HCT116 (cell line): ENCODE data around the gene ADAM15.

Experiments used
- EZH2 ChIP-seq: fragments of 200-600 bp; sonication (generic); IDR thresholded peaks from 2 replicates; pipeline ENCODE4 v1.6.1; 2017; ENCODE audit warnings: antibody characterized with exemption, mixed run types
- EZH2phosphoT487 ChIP-seq: fragments of 200-600 bp; IDR thresholded peaks from 2 replicates; pipeline ENCODE4 v1.6.1; 2018; ENCODE audit warnings: antibody characterized with exemption, borderline replicate concordance
- POLR2A ChIP-seq: IDR thresholded peaks from 2 replicates; pipeline ENCODE4 v1.7.0; 2011; ENCODE audit warnings: borderline replicate concordance; ENCODE audit not compliant: insufficient read depth, insufficient read length; ENCODE audit errors: extremely low read depth
- POLR2AphosphoS5 ChIP-seq: IDR thresholded peaks from 2 replicates; pipeline ENCODE4 v1.6.1; 2011; ENCODE audit warnings: mild to moderate bottlenecking, low read depth, low read length, moderate library complexity
- RAD21 ChIP-seq: IDR thresholded peaks from 2 replicates; pipeline ENCODE4 v1.6.1; 2012; ENCODE audit warnings: low read depth, mild to moderate bottlenecking
- ZNF274 ChIP-seq: fragments of 200-500 bp; sonication (Bioruptor generic); IDR thresholded peaks from 2 replicates; pipeline ENCODE4 v1.6.1; 2014; ENCODE audit warnings: mild to moderate bottlenecking, low read depth, low read length, inconsistent platforms
- TF ChIP-seq, protein P1 (sequence below), 3 experiments: fragments of 200-600 bp in 1 of 3; sonication (generic) in 1 of 3; IDR thresholded peaks in 2 of 3; conservative IDR thresholded peaks in 1 of 3; 2 replicates each; pipeline ENCODE4 v1.5.1; 2012 to 2017; ENCODE audit warnings: low read depth in 2 of 3, low read length in 2 of 3, antibody characterized with exemption in 1 of 3, borderline replicate concordance in 1 of 3, control low read depth in 1 of 3, mild to moderate bottlenecking in 1 of 3, mixed read lengths in 1 of 3, mixed run types in 1 of 3, moderate library complexity in 1 of 3; ENCODE audit not compliant: insufficient read depth in 1 of 3
- TF ChIP-seq, protein P2 (sequence below): IDR thresholded peaks from 2 replicates; pipeline ENCODE4 v1.6.1; 2012; ENCODE audit warnings: low read depth

DNA sequence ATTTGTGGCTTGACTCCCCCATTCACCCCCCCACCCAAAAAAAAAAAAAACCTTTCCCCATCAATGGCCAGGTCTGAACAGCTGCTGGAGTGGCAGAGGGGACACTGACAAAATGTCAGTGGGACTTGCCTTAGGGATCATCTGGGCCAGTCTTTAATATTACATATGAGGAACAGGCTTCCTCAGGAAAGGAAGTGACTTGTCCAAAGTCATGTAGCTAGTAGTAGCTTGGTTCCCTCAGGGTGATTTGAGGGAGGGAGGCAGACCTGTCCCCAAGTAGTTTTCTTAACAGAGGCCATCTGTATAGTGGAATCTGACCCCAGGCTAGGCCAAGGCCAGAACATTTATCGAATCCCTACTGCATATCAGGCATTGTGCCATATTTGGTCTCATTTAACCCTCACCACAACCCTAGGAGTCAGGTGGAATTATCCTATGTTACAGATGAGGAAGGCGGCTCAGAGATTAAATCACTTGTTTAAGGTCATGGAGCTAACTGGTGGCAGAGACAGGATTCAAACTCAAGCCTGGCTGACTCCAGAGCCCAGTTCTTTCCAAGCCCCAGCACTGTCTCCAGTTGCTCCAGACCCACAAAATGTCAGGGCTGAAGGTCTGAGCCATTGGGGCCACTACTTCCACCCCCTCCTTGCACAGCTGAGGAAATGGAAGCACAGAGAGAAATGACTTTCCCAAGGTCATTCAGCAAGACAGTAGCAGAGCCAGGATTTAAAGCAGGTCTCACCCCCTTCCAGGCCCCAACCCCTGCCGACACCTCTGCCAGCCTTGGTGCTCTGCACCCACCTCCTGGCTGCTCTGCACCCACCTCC, 38.1 kb upstream of the ADAM15 start:
- TF ChIP-seq POLR2AphosphoS5 (no peak), EZH2phosphoT487 (no peak), POLR2A (no peak), ZNF274 (no peak), RAD21 (no peak), EZH2 (no peak)
- TF ChIP-seq, protein P1, sequence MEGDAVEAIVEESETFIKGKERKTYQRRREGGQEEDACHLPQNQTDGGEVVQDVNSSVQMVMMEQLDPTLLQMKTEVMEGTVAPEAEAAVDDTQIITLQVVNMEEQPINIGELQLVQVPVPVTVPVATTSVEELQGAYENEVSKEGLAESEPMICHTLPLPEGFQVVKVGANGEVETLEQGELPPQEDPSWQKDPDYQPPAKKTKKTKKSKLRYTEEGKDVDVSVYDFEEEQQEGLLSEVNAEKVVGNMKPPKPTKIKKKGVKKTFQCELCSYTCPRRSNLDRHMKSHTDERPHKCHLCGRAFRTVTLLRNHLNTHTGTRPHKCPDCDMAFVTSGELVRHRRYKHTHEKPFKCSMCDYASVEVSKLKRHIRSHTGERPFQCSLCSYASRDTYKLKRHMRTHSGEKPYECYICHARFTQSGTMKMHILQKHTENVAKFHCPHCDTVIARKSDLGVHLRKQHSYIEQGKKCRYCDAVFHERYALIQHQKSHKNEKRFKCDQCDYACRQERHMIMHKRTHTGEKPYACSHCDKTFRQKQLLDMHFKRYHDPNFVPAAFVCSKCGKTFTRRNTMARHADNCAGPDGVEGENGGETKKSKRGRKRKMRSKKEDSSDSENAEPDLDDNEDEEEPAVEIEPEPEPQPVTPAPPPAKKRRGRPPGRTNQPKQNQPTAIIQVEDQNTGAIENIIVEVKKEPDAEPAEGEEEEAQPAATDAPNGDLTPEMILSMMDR (IDR thresholded peaks at IDR 0.05 in 2 of 3, conservative IDR thresholded peaks at IDR 0.05 in 1 of 3; ENCODE audit: borderline replicate concordance in 1 of 3, insufficient read depth in 1 of 3, low read depth in 2 of 3, low read length in 2 of 3), result no peak
- TF ChIP-seq, protein P2, sequence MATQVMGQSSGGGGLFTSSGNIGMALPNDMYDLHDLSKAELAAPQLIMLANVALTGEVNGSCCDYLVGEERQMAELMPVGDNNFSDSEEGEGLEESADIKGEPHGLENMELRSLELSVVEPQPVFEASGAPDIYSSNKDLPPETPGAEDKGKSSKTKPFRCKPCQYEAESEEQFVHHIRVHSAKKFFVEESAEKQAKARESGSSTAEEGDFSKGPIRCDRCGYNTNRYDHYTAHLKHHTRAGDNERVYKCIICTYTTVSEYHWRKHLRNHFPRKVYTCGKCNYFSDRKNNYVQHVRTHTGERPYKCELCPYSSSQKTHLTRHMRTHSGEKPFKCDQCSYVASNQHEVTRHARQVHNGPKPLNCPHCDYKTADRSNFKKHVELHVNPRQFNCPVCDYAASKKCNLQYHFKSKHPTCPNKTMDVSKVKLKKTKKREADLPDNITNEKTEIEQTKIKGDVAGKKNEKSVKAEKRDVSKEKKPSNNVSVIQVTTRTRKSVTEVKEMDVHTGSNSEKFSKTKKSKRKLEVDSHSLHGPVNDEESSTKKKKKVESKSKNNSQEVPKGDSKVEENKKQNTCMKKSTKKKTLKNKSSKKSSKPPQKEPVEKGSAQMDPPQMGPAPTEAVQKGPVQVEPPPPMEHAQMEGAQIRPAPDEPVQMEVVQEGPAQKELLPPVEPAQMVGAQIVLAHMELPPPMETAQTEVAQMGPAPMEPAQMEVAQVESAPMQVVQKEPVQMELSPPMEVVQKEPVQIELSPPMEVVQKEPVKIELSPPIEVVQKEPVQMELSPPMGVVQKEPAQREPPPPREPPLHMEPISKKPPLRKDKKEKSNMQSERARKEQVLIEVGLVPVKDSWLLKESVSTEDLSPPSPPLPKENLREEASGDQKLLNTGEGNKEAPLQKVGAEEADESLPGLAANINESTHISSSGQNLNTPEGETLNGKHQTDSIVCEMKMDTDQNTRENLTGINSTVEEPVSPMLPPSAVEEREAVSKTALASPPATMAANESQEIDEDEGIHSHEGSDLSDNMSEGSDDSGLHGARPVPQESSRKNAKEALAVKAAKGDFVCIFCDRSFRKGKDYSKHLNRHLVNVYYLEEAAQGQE, result no peak
